ENCODE measurements around the gene NELL2. TPM values are rescaled to one million over a fixed set of nuclear protein-coding genes. Genes with fewer than 3 reads are reported as not detected.

NELL2 gene
- total RNA-seq, 2 donors from 2014 or later: 12.8 to 106 TPM

DNA sequence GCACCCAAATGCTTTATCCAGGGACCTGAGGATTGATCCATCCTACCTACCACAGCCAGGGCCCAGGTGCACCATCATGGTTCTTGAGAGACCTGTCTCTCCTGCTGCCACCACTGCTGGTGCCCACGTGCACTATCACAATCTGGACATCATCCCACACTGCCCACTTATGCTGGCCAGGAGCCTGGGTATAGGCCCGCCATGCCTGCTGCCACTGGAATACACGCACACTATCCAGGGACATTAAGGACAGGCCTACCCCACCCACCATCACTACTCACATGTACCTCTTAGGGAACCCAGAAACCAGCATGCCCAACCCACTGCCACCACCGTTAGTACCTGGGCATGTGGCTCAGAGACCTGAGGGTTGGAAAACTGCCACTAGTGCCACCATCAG, 207.7 kb downstream of the NELL2 start:
- H3K27ac Mint-ChIP-seq: no peak overlapping the region
- H3K9me3 Mint-ChIP-seq: peaks cover 15% of the 10 kb centered on the region
- H3K36me3 Mint-ChIP-seq (ENCODE audit: low read depth): peaks cover 46% of the 10 kb centered on the region
- ATAC-seq (replicated peaks): no peak
- no peaks in the 10 kb centered on the region for H3K27me3 Mint-ChIP-seq
- no peak overlapping the region for H3K4me3 Mint-ChIP-seq
- no peaks in the 10 kb centered on the region for H3K4me1 Mint-ChIP-seq

GRCh38 chr12:44667461-44667860, 208.7 kb downstream of the NELL2 start:
- peaks cover 15% of the 10 kb centered on the region for H3K9me3 Mint-ChIP-seq
- H3K27ac Mint-ChIP-seq: no peak overlapping the region
- no peaks in the 10 kb centered on the region for H3K27me3 Mint-ChIP-seq
- no peak for ATAC-seq (replicated peaks)
- no peak overlapping the region for H3K4me3 Mint-ChIP-seq
- no peaks in the 10 kb centered on the region for H3K4me1 Mint-ChIP-seq
- H3K36me3 Mint-ChIP-seq (ENCODE audit: low read depth): peaks cover 46% of the 10 kb centered on the region

GRCh38 chr12:44663291-44663690, 212.8 kb downstream of the NELL2 start:
- Mint-ChIP-seq H3K4me3 (no peak overlapping the region), H3K9me3 (no peaks in the 10 kb centered on the region), H3K27ac (no peak overlapping the region), H3K4me1 (no peaks in the 10 kb centered on the region), H3K27me3 (no peaks in the 10 kb centered on the region), H3K36me3 (ENCODE audit: low read depth) (peaks cover 62% of the 10 kb centered on the region)
- ATAC-seq (replicated peaks): no peak

DNA sequence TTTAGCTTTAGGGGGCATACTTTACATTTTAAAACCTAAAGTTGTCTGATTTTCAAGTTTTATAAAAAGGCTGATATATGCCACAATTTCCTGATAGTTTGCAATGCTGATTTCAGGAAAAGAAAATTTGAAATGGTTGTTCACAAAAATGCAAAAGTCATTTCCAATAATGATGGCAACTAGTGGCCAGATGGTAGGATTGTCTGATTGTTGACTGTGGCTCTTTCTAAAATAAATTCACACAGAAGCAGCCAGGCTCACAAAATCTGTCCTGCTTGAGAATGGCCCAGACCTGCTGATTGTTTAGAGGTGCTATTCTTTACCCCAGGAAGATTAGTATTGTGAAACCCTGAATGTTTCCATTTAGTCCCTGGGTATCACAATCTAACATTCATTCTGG, 220.3 kb downstream of the NELL2 start:
- H3K4me1 Mint-ChIP-seq: peaks cover 12% of the 10 kb centered on the region
- H3K27ac Mint-ChIP-seq: no peak overlapping the region
- ATAC-seq (replicated peaks): no peak
- H3K4me3 Mint-ChIP-seq: no peak overlapping the region
- no peaks in the 10 kb centered on the region for H3K9me3 Mint-ChIP-seq
- no peaks in the 10 kb centered on the region for H3K27me3 Mint-ChIP-seq
- peaks cover 30% of the 10 kb centered on the region for H3K36me3 Mint-ChIP-seq (ENCODE audit: low read depth)

- H3K4me1 Mint-ChIP-seq: peaks cover 12% of the 10 kb centered on the region
- no peak for ATAC-seq (replicated peaks)
- no peak overlapping the region for H3K4me3 Mint-ChIP-seq
- peaks cover 30% of the 10 kb centered on the region for H3K36me3 Mint-ChIP-seq (ENCODE audit: low read depth)
- no peaks in the 10 kb centered on the region for H3K27me3 Mint-ChIP-seq
- no peaks in the 10 kb centered on the region for H3K9me3 Mint-ChIP-seq
- peak overlapping the region; percentile 18 for H3K27ac Mint-ChIP-seq
Measured at GRCh38 chr12:44654646-44655639, 221.2 kb downstream of the NELL2 start.

DNA sequence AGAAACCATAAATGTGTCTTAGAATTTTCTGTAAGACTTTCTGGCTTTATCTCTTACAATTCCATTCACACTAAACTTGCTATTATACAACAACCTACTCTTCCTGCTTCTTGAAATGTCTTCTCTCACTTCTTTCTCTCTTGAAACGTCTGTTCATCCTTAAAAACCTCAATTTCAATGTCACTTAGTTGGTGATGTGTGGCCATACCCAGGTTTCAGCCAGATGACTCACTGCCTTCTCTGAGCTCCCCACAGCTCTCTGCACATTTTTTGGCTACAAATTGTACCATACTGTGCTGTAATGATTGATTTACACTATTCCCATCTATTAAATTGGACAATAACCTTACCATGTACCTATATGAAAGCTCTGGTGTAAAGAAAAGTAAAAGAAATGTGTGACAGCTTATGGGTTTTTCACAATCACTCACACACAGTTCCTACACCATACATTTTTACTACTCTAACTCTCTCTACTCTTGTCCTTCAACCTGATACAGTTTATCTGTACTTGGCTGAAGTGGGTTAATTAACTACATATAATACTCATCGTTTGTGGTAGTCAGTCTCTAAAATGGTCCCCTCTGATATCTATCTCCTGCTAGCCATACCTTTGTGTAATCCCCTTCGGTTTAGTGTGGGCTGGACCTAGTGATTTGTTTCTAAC, 222.1 kb downstream of the NELL2 start:
- no peaks in the 10 kb centered on the region for H3K27me3 Mint-ChIP-seq
- no peaks in the 10 kb centered on the region for H3K9me3 Mint-ChIP-seq
- peak; percentile 60 for ATAC-seq (replicated peaks)
- H3K4me1 Mint-ChIP-seq: peaks cover 12% of the 10 kb centered on the region
- H3K27ac Mint-ChIP-seq: peak overlapping the region; percentile 18
- no peak overlapping the region for H3K4me3 Mint-ChIP-seq
- H3K36me3 Mint-ChIP-seq (ENCODE audit: low read depth): peaks cover 22% of the 10 kb centered on the region

- Mint-ChIP-seq H3K4me1 (peaks cover 12% of the 10 kb centered on the region), H3K36me3 (ENCODE audit: low read depth) (peaks cover 10% of the 10 kb centered on the region), H3K27ac (no peak overlapping the region), H3K9me3 (no peaks in the 10 kb centered on the region), H3K27me3 (no peaks in the 10 kb centered on the region), H3K4me3 (no peak overlapping the region)
- no peak for ATAC-seq (replicated peaks)
Measured at GRCh38 chr12:44649693-44650092, 226.4 kb downstream of the NELL2 start.

DNA sequence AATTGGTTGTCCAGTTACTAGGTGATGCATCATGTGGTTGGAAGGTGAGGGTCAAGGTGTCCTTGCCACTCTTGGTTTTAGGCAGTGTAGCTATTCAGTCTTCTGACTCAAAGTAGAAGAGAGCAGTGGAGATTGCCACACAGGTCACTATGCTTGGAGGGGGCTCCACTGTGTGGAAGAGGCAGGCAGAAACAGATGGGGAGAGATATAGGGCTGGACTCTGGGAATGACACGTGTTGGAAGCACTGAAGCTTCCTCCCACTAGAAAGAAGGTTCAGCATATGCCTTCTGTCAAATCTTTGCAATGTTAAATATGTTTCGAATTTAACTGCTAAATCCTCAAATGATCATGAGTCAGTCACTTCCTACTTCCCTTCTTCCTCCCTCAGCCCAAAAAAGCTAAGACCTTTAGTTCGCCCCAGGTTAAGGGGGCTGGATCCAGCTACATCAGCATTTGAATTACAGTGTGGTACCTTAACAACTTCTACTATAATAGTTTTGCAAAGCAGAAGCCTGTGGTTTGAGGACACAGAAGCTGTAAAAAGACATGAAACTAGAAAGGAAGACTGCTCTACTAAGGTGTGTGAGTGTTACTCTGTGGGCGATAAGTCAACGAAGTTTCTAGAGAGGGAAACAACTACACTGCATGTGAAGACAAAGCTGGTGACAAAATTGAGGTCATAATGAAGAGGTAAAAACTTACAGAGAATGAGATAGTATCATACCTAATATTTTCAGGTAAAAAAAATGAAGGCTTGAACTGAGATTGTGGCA, 228.0 kb downstream of the NELL2 start:
- Mint-ChIP-seq H3K27ac (no peak overlapping the region), H3K4me3 (no peak overlapping the region), H3K27me3 (no peaks in the 10 kb centered on the region), H3K36me3 (ENCODE audit: low read depth) (peaks cover 4% of the 10 kb centered on the region), H3K4me1 (no peaks in the 10 kb centered on the region), H3K9me3 (no peaks in the 10 kb centered on the region)
- ATAC-seq (replicated peaks): peak; percentile 69

DNA sequence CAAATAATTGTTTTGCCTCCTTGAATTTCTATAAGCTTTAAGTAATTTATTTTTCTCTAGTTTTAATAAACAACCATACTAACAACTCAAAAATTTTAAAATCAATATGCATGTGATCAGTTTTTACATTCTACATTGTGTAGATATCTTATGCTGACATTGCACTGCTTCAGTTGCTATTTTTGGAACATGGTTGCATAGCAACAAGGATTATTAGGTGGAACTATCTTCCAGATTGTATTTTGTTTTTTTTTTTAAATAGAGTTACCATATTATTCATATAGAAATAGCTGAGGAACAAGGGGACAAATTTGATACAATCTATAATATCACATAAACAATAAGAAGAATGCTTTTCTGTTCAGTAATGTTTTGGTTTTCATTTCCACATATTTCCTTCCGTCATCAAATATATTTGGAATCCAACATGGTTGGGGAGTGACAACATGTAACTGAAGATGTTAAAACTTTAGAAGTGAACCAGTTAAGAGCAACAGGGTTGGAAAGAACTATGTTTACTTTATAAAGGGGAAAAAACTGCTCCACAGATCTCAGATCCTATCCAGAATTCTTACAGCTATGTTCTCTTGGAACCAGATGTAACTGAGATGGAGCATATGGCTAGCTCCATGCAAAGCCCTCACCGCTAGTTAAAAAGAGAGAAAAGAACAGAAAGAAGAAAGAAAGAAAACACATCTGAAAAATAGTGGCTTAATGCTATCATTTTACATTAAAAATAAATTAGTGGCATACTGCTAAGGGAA, 235.5 kb downstream of the NELL2 start:
- no peak for ATAC-seq (replicated peaks)
- Mint-ChIP-seq H3K27ac (no peak overlapping the region), H3K4me1 (no peaks in the 10 kb centered on the region), H3K27me3 (no peaks in the 10 kb centered on the region), H3K9me3 (no peaks in the 10 kb centered on the region), H3K4me3 (no peak overlapping the region), H3K36me3 (ENCODE audit: low read depth) (peaks cover 43% of the 10 kb centered on the region)

DNA sequence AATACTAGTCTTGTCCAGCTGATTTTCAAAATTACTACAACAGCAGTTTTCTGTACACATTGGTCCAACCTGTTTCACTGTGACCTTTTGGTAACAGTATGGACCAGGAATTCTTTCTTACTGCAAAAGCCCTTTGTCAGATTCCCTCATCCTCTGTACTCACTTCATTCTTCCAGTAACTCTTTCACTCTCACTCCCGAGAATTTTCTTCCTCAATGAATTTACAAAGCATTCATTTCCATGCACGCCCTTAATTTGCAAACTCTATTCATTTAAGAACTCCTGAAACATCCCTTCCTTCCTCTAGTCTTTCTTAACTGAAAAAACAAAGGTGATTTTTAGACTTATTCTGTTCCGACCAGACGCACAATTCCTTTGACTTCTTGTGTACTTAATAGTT, 238.2 kb downstream of the NELL2 start:
- no peak overlapping the region for H3K27ac Mint-ChIP-seq
- H3K36me3 Mint-ChIP-seq (ENCODE audit: low read depth): peaks cover 39% of the 10 kb centered on the region
- no peak overlapping the region for H3K4me3 Mint-ChIP-seq
- no peaks in the 10 kb centered on the region for H3K4me1 Mint-ChIP-seq
- no peak for ATAC-seq (replicated peaks)
- no peaks in the 10 kb centered on the region for H3K9me3 Mint-ChIP-seq
- no peaks in the 10 kb centered on the region for H3K27me3 Mint-ChIP-seq

GRCh38 chr12:44628180-44628579, 247.9 kb downstream of the NELL2 start:
- H3K4me1 Mint-ChIP-seq: no peaks in the 10 kb centered on the region
- peaks cover 10% of the 10 kb centered on the region for H3K36me3 Mint-ChIP-seq (ENCODE audit: low read depth)
- no peak overlapping the region for H3K27ac Mint-ChIP-seq
- no peaks in the 10 kb centered on the region for H3K9me3 Mint-ChIP-seq
- H3K4me3 Mint-ChIP-seq: no peak overlapping the region
- no peak for ATAC-seq (replicated peaks)
- no peaks in the 10 kb centered on the region for H3K27me3 Mint-ChIP-seq

GRCh38 chr12:44627387-44628166, 248.5 kb downstream of the NELL2 start:
- H3K4me1 Mint-ChIP-seq: no peaks in the 10 kb centered on the region
- peaks cover 10% of the 10 kb centered on the region for H3K36me3 Mint-ChIP-seq (ENCODE audit: low read depth)
- ATAC-seq (replicated peaks): no peak
- no peaks in the 10 kb centered on the region for H3K27me3 Mint-ChIP-seq
- no peak overlapping the region for H3K27ac Mint-ChIP-seq
- no peaks in the 10 kb centered on the region for H3K9me3 Mint-ChIP-seq
- H3K4me3 Mint-ChIP-seq: no peak overlapping the region

DNA sequence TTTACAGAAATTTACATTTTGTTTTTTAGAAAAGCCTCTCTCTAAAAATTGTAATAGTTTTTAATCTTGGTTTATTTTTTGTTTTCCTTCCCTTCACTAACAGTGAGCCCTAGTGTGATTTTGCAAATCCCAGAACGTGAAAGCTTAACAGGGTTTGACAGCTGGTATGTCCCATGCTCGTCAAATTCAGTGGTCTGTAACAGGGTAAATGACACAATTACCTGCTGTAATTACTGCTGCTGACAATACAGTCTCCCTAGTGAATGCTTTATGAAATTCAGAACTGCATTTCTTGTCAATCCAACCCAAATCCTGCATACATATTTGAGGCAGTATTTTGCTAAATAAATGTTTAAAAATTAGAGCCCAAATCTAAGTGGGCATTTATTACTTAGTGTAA, 249.2 kb downstream of the NELL2 start:
- Mint-ChIP-seq H3K27me3 (no peaks in the 10 kb centered on the region), H3K9me3 (no peaks in the 10 kb centered on the region), H3K4me1 (no peaks in the 10 kb centered on the region), H3K36me3 (ENCODE audit: low read depth) (peaks cover 10% of the 10 kb centered on the region), H3K4me3 (no peak overlapping the region), H3K27ac (no peak overlapping the region)
- ATAC-seq (replicated peaks): no peak
